GM15510 (cell line): ENCODE data around the gene LIFR.

ENCODE experiments used
- POLR2A ChIP-seq: IDR thresholded peaks from 3 replicates; pipeline ENCODE4 v1.6.1; 2011; ENCODE audit warnings: borderline replicate concordance; ENCODE audit not compliant: insufficient read length; ENCODE audit errors: extremely low read depth

Gene LIFR

DNA sequence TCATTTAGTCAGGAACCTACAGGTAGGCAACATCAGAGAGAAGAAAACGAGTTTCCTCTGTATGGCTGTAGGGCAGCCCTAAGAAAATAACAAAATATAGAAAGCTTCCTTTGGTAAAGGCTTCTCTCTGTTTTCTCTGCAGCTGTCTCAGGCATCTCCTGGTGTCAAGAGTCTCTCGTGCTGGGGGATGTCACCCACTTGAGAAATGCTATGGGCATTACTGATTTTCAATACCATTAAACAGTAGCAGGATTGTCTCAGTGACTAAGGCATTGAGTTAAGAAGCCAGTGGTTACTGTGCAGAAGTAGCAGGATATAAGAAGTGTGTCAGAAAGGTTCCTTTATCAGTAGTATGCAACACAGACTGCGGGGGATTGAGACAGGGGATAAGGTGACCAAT, 32.4 kb downstream of the LIFR start:
- TF ChIP-seq POLR2A: no peak

DNA sequence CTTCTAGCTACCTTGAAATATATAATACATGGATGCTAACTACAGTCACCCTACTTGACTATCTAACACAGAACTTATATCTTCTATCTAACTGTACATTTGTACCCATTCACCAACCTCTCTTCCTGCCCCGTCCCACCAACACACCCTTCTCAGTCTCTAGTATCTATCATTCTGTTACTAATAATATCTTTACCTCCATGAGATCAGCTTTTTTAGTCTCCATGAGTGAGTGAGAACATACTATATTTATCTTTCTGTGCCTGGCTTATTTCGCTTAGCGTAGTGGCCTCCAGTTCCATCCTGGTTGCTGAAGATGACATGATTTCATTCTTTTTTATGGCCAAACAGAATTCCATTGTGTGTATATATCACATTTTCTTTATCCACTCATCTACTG, 37.0 kb downstream of the LIFR start:
- TF ChIP-seq POLR2A: no peak

DNA sequence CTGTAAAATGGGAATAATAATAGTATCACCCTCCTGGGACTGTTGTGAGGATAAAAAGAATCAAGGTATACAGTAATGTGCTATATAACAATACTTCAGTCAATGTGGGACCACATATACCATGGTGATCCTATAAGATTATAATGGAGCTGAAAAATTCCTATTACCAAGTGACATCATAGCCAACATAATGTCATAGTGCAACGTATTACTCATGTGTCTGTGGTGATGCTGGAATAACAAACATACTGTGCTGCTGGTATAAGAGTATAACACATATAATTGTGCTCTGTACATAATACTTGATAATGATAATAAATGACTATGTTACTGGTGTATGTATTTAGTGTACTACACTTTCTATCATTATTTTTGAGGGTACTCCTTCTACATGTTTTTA, 38.1 kb downstream of the LIFR start:
- no peak for TF ChIP-seq POLR2A

DNA sequence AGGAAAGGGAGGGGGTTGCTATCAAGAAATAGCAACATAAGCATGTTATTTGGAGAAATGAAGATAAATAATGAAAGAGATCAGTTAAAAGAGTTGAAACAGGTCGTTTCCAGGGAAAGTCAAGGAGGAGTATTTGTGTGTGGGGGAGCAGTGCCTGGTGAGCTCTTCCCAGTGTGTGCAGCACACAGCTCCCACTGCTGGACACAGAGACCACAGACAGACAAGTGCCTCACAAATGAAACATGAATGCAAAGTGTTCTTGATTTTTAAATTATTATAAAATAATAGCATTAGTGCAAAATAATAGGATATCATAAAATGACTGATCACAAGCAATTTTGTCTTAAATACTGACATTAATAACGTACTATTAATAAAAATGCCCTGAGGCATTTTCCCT, 40.8 kb downstream of the LIFR start:
- no peak for TF ChIP-seq POLR2A

DNA sequence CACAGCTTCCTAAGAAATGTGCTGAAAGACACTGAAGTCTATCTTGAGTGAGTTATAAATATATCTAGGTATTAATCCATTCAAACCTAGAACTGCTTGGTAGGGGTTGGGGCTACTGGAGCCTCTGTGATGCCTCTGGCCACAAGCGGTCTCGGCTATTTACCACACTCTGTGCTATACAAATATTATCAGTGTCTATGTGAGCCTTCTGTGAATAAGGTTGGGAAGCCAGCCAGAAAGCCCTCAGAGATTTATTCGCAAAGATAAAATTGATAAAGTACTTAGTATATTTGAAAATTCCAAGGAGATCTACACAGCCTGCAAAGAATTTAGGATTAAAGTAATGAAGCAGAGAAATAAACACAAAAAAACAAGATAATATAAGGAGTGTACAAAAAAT, 41.4 kb downstream of the LIFR start:
- TF ChIP-seq POLR2A: no peak

DNA sequence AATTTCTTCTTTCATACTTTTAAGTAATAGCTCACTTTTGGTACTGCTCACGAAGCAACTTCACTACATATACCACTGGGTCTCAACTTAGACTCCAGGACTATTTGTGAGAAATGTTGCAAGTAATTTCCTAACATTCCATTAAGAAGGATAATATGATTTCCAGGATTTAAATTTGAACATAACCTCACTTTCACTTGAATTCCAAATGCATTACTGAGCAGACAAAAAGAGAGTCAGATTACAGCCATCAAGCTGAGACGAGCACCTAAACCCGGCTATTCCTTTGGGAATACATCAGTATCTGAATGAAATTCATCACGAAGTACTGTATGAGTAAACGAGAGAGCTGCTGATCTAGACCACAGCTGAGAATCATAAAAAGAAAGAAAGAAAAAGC, 47.3 kb downstream of the LIFR start:
- TF ChIP-seq POLR2A: no peak

DNA sequence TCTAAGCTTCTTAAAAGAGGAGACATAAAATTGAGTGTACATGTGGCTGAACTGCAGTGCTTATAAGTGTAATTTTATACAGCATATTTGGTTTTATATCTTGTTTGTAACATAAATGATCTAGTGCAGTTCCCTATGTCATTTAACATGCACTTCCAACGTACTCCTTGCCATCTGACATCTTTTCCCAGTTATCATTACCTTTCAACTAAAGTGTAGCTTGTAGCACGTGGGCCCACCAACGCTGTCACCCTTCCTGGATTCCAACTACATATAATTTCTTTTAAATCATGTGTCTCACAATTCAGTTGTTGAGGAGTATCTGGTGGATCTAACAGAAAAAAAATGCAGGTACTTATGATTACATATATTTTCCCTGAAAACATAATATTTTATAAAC, 50.1 kb downstream of the LIFR start:
- no peak for TF ChIP-seq POLR2A

DNA sequence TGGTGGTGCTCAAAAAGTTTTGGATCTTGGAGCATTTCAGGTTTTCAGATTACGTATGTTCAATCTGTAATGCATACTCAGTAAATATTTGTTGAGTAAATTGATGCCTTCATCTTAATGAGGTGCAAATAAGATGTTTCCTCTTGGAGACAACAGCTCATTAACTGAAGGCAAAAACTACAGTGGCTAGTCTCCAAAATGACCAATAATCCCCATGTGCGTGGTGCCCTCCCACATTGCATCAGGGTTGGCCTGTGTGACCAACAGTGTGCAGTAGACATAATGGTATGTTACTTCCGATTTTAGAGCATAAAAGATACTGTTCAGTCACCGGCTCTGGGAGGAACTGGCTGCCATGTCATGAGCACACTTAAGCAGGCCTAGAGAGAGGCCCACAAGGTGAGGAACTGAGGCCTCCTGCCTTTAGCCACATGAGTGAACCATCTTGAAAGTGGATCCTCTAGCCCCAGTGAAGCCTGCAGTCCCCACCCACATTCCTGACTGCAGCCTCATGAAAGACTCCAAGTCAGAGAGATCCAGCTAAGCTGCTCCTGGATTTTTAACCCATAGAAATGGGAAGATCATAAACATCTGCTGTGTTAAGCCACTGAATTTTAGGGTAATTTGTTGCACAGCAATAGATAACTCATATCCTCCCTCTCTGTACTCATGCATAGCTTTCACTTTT, 55.7 kb downstream of the LIFR start:
- no peak for TF ChIP-seq POLR2A

DNA sequence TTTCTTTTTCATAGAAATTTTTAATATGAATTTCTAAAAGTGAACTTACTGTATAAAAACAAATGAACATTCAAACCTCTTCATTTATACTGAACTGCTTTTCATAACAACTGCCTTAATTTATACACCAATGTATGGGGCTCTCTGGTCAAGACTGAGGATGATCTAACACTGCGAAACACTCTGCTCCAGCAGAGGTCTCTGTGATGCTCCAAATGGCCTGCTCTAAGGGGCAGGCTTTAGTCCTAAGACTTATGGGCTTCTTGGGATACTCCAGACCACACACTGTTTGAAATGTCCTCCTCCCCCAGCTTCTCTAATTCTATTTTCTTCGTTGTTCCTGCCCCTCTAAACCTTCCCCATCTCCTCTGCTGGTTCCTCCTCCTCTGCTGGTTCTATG, 58.5 kb downstream of the LIFR start:
- TF ChIP-seq POLR2A: no peak

DNA sequence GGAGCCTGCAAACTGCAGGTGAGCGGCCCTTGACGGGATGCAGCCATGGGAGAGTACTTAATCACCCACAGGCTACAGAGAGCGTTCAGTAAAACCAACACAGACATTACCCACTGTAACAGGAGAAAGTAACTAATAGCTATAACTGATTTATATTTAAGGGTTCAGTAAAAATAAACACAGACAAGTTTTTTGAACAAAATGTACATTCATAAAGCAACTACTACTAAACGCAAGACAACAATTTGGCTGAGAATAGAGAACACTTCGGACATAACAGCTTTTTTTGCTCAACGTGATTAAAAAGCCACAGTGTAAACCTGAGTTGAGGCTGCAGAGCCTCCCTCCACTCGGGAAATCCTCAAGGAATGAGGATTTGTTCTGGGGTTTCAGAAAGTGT, 61.7 kb downstream of the LIFR start:
- no peak for TF ChIP-seq POLR2A

DNA sequence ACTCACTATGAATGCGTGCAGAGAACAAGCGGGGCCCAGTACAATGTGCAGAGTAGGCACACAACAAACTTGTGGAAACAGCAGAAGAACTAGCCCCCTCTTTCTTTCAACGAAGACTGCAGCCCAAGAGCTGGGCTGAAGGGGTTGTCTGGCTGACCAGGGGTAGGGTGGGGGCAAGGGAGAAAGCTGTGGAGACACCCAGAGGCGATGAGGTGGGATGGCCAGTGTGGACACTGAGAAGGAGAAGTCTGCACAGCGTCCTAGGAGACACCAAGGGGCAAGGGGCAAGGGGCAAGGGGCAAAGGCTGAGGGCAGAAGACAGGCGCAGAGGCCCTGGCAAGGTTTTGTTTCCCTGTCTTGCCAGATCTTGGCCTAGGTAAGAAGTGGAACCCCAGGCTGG, 62.3 kb downstream of the LIFR start:
- no peak for TF ChIP-seq POLR2A

DNA sequence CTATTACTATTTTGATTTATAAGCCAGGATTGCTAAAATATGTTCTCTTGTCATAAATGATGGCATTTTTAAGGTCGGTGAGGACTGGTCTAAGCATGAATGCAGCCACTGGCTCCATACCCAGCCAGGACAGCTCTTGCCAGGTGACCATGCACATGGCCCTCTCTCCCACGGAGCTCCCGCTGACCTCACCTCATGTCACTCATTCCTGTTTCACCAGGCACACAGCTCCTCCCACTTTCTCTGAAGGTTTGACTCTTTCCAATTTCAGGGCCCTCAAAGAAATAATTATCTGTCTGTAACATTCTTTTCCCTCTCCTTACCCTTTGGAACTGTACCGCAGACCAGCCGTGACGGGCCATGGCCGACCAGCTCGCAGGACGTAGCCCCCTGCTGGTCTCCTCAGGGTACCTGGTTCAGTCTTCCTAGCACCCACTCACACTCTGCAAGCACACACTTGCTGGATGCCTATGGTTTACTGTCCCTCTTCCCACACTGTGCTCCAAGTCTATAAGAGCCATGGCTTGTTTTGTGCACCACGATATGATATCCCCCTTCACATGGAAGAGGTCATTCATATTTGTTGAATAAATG, 72.5 kb downstream of the LIFR start:
- TF ChIP-seq POLR2A: no peak

DNA sequence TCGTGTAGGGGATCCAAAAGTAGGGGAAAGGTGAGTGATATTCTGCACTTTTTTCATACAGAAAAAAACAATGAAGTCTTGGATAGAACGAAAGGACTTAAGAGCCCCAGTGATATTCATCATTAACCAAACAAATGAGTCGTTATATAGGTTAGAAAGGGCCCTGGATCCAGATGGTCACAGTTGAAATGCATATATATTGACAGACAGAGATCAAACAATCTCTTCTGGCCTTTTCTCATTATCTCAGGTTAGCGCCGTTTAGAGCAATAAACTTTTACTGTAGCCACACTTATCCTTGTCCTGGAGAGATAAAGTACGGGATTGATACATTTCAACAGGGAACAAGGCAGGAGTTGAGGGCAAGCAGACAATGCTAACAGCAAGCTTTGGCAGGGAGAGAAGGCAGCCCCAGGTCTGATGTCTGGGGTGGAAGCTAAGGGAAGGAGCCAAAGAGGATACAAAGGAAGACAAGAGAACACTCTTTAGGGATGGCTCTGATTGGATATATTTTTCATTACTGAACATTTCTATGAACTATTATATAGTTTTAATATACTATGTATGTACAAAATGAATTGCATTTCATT, 77.0 kb downstream of the LIFR start:
- no peak for TF ChIP-seq POLR2A

DNA sequence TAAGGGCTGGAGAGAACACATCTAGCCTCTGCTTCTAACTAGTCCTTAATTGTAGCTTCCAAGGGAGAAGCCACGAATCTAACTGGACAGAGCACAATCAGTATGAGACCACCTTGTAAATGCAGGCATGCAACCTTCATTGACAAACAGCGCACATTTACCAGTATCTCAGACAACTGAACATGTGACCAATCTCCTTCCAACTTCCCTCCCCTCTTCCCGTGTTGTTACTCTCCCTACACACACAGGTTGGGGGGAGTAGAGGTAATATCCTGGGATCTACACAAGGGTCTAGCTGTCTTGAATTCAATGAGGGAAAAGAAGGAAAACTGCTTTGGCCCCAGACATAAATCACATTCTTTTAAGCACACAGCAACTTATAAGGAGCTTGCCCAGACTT, 77.6 kb downstream of the LIFR start:
- TF ChIP-seq POLR2A: no peak

DNA sequence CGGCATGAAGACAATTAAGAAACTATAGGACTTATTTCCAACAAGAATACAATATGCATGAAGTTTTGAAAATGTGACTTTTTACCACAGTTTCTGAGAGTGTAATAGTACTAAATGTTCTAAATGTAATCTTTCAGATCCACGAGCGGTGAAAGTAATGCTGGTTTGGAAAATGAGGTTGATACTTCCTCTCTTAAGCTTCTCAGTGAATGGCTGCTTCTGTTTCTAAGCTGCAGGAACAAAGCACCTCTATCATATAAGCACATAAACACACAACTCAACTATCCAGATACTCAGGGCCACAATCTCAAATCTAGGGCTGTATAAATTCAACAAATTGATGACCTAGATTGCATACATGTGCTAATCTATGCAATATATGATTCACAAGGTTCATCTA, 78.3 kb downstream of the LIFR start:
- TF ChIP-seq POLR2A: no peak

DNA sequence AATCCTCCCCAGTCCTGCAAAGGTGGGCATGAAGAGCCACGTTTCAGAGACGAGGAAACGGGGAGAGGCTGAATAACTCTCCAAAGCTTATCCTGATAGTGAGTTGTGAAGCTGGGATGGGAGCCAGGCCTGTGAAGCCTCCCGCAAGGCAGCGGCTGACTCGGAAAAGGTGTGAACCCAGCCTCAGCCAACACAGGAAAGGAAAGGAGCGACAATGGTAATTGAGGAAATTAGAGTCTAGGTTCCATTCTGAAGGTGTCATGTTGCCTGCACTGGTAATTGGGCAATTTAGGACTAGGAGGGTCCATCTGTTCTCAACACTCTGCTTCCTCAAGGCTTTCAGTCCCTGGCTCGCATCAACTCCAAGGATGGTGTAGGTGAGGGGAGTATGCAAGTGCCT, 83.4 kb downstream of the LIFR start:
- no peak for TF ChIP-seq POLR2A
